GM23338 (cell line): ENCODE measurements around the gene FOXK2.

Source experiments
- CREB1 ChIP-seq: fragments of 250-450 bp; sonication (Bioruptor Pico); IDR thresholded peaks from 2 replicates; pipeline ENCODE4 v1.5.0; 2020; ENCODE audit warnings: low read depth, mild to moderate bottlenecking, moderate library complexity
- ETS1 ChIP-seq: IDR thresholded peaks from 2 replicates; pipeline ENCODE4 v1.6.1; 2016; ENCODE audit warnings: antibody characterized with exemption
- EZH2 ChIP-seq: fragments of 200-600 bp; sonication (generic); IDR thresholded peaks from one replicate; pipeline ENCODE4 v1.8.0; 2017; ENCODE audit warnings: antibody characterized with exemption, mild to moderate bottlenecking, low read depth; ENCODE audit not compliant: unreplicated experiment
- EZH2phosphoT487 ChIP-seq: fragments of 200-600 bp; sonication (generic); IDR thresholded peaks from one replicate; pipeline ENCODE4 v1.8.1; 2018; ENCODE audit warnings: antibody characterized with exemption; ENCODE audit not compliant: unreplicated experiment
- JUNB ChIP-seq: IDR thresholded peaks from one replicate; pipeline ENCODE4 v1.6.1; 2016; ENCODE audit warnings: antibody characterized with exemption; ENCODE audit not compliant: unreplicated experiment
- POLR2AphosphoS5 ChIP-seq: IDR thresholded peaks from 2 replicates; pipeline ENCODE4 v1.6.1; 2016; ENCODE audit warnings: antibody characterized with exemption, low read depth
- REST ChIP-seq: IDR thresholded peaks from one replicate; pipeline ENCODE4 v1.6.1; 2018; ENCODE audit warnings: antibody characterized with exemption; ENCODE audit not compliant: unreplicated experiment
- STAT1 ChIP-seq: IDR thresholded peaks from one replicate; pipeline ENCODE4 v1.6.1; 2016; ENCODE audit warnings: antibody characterized with exemption; ENCODE audit not compliant: unreplicated experiment
- ZNF114 ChIP-seq: fragments of 250-450 bp; sonication (Bioruptor Pico); IDR thresholded peaks from 2 replicates; pipeline ENCODE4 v1.5.0; 2020; ENCODE audit warnings: mild to moderate bottlenecking, moderate library complexity
- ZNF331 ChIP-seq: fragments of 250-450 bp; sonication (Bioruptor Pico); IDR thresholded peaks from 2 replicates; pipeline ENCODE4 v1.5.0; 2020; ENCODE audit warnings: low read depth, mild to moderate bottlenecking, moderate library complexity
- TF ChIP-seq, protein P1 (sequence below), 2 experiments: fragments of 200-600 bp in 1 of 2; sonication (generic) in 1 of 2; conservative IDR thresholded peaks; 2 replicates each; pipeline versions ENCODE4 v1.5.1 to v1.6.1; 2016 to 2017; ENCODE audit warnings: antibody characterized with exemption in 2 of 2, low read depth in 2 of 2, mild to moderate bottlenecking in 2 of 2, moderate library complexity in 1 of 2
- TF ChIP-seq, protein P2 (sequence below): fragments of 250-450 bp; sonication (Bioruptor Pico); IDR thresholded peaks from 2 replicates; pipeline ENCODE4 v1.5.0; 2020; ENCODE audit warnings: mild to moderate bottlenecking, moderate library complexity

GRCh38 chr17:82568997-82569393 lies 49.5 kb downstream of the FOXK2 start:
- TF ChIP-seq, protein P1, sequence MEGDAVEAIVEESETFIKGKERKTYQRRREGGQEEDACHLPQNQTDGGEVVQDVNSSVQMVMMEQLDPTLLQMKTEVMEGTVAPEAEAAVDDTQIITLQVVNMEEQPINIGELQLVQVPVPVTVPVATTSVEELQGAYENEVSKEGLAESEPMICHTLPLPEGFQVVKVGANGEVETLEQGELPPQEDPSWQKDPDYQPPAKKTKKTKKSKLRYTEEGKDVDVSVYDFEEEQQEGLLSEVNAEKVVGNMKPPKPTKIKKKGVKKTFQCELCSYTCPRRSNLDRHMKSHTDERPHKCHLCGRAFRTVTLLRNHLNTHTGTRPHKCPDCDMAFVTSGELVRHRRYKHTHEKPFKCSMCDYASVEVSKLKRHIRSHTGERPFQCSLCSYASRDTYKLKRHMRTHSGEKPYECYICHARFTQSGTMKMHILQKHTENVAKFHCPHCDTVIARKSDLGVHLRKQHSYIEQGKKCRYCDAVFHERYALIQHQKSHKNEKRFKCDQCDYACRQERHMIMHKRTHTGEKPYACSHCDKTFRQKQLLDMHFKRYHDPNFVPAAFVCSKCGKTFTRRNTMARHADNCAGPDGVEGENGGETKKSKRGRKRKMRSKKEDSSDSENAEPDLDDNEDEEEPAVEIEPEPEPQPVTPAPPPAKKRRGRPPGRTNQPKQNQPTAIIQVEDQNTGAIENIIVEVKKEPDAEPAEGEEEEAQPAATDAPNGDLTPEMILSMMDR (conservative IDR thresholded peaks at IDR 0.05; ENCODE audit: low read depth in 2 of 2): no peak
- TF ChIP-seq REST: no peak
- TF ChIP-seq POLR2AphosphoS5: no peak
- TF ChIP-seq EZH2: no peak
- TF ChIP-seq STAT1: no peak
- no peak for TF ChIP-seq JUNB
- no peak for TF ChIP-seq ZNF114 (CRISPR knock-in tag)
- no peak for TF ChIP-seq EZH2phosphoT487
- no peak for TF ChIP-seq ZNF331 (CRISPR knock-in tag)
- no peak for TF ChIP-seq CREB1 (CRISPR knock-in tag)
- TF ChIP-seq ETS1: no peak
- TF ChIP-seq, protein P2, sequence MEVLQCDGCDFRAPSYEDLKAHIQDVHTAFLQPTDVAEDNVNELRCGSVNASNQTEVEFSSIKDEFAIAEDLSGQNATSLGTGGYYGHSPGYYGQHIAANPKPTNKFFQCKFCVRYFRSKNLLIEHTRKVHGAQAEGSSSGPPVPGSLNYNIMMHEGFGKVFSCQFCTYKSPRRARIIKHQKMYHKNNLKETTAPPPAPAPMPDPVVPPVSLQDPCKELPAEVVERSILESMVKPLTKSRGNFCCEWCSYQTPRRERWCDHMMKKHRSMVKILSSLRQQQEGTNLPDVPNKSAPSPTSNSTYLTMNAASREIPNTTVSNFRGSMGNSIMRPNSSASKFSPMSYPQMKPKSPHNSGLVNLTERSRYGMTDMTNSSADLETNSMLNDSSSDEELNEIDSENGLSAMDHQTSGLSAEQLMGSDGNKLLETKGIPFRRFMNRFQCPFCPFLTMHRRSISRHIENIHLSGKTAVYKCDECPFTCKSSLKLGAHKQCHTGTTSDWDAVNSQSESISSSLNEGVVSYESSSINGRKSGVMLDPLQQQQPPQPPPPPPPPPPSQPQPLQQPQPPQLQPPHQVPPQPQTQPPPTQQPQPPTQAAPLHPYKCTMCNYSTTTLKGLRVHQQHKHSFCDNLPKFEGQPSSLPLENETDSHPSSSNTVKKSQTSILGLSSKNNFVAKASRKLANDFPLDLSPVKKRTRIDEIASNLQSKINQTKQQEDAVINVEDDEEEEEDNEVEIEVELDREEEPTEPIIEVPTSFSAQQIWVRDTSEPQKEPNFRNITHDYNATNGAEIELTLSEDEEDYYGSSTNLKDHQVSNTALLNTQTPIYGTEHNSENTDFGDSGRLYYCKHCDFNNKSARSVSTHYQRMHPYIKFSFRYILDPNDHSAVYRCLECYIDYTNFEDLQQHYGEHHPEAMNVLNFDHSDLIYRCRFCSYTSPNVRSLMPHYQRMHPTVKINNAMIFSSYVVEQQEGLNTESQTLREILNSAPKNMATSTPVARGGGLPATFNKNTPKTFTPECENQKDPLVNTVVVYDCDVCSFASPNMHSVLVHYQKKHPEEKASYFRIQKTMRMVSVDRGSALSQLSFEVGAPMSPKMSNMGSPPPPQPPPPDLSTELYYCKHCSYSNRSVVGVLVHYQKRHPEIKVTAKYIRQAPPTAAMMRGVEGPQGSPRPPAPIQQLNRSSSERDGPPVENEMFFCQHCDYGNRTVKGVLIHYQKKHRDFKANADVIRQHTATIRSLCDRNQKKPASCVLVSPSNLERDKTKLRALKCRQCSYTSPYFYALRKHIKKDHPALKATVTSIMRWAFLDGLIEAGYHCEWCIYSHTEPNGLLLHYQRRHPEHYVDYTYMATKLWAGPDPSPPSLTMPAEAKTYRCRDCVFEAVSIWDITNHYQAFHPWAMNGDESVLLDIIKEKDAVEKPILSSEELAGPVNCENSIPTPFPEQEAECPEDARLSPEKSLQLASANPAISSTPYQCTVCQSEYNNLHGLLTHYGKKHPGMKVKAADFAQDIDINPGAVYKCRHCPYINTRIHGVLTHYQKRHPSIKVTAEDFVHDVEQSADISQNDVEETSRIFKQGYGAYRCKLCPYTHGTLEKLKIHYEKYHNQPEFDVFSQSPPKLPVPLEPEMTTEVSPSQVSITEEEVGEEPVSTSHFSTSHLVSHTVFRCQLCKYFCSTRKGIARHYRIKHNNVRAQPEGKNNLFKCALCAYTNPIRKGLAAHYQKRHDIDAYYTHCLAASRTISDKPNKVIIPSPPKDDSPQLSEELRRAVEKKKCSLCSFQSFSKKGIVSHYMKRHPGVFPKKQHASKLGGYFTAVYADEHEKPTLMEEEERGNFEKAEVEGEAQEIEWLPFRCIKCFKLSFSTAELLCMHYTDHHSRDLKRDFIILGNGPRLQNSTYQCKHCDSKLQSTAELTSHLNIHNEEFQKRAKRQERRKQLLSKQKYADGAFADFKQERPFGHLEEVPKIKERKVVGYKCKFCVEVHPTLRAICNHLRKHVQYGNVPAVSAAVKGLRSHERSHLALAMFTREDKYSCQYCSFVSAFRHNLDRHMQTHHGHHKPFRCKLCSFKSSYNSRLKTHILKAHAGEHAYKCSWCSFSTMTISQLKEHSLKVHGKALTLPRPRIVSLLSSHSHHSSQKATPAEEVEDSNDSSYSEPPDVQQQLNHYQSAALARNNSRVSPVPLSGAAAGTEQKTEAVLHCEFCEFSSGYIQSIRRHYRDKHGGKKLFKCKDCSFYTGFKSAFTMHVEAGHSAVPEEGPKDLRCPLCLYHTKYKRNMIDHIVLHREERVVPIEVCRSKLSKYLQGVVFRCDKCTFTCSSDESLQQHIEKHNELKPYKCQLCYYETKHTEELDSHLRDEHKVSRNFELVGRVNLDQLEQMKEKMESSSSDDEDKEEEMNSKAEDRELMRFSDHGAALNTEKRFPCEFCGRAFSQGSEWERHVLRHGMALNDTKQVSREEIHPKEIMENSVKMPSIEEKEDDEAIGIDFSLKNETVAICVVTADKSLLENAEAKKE (CRISPR knock-in tag): no peak
